Lower leg skin (tissue), 3 donors: Measurements from ENCODE around the gene CRYBG2.

ENCODE experiments used
- CTCF ChIP-seq, 3 donors: fragments of 450-650 bp; IDR thresholded peaks; one replicate each; pipeline ENCODE4 v1.5.1; 2016; ENCODE audit warnings: antibody characterized with exemption in 3 of 3, mild to moderate bottlenecking in 3 of 3, moderate library complexity in 2 of 3
- POLR2A ChIP-seq, 2 donors: fragments of 450-650 bp; IDR thresholded peaks; one replicate each; pipeline ENCODE4 v1.6.1; 2016 to 2017; ENCODE audit warnings: antibody characterized with exemption in 2 of 2, mild to moderate bottlenecking in 1 of 2, moderate library complexity in 1 of 2

DNA sequence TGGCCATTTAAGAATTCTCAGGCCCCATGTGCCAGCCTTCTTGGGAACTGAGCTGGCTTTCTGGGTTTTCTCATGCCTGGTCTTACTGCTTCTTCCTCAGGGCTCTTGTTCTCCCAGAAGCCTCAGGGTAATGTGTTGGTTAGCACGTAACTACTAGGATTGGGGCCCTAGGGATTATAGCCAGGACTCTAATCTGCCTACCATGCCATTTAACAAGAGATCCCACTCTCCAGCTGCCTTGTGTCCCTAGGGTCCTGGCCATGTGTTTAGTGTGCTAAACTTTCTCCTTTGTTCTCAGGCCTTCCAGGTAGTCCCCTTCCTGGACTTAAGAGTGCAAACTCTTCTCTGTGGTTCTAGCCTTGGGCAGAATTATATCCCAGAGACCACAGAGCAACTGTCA is 76.2 kb downstream of the CRYBG2 start:
- no peak for TF ChIP-seq CTCF (IDR thresholded peaks at IDR 0.05)
- no peak for TF ChIP-seq POLR2A (IDR thresholded peaks at IDR 0.05)
